Endodermal cell (in vitro differentiated cells): ENCODE data around the gene ZNF768. TPM values are rescaled to one million over a fixed set of nuclear protein-coding genes. Genes with fewer than 3 reads are reported as not detected.

Source experiments
- DNase-seq: peaks from one replicate; pipeline ENCODE4 v3.0.0-alpha.2; 2017
- H3K27ac ChIP-seq: 2 replicates; pipeline ENCODE4 v1.5.1; 2013; ENCODE audit warnings: mild to moderate bottlenecking, low read depth, low read length, moderate library complexity
- H3K27me3 ChIP-seq: 2 replicates; pipeline ENCODE4 v1.6.1; 2013; ENCODE audit warnings: mild to moderate bottlenecking, low read length, moderate library complexity; ENCODE audit not compliant: insufficient read depth, control insufficient read depth, poor library complexity, severe bottlenecking
- H3K36me3 ChIP-seq: 2 replicates; pipeline ENCODE4 v1.7.0; 2013; ENCODE audit warnings: mild to moderate bottlenecking, low read length, moderate library complexity; ENCODE audit not compliant: control insufficient read depth, insufficient read depth
- H3K4me1 ChIP-seq: one replicate; pipeline ENCODE4 v1.7.0; 2013; ENCODE audit warnings: low read length; ENCODE audit not compliant: control insufficient read depth, insufficient read depth
- H3K4me3 ChIP-seq: 2 replicates; pipeline ENCODE4 v1.5.1; 2013; ENCODE audit warnings: mild to moderate bottlenecking, low read length, moderate library complexity
- H3K9ac ChIP-seq: 2 replicates; pipeline ENCODE4 v1.6.1; 2013; ENCODE audit warnings: mild to moderate bottlenecking, low read length, moderate library complexity; ENCODE audit not compliant: poor library complexity, severe bottlenecking; ENCODE audit errors: extremely low read depth
- H3K9me3 ChIP-seq: 2 replicates; pipeline ENCODE4 v1.6.1; 2013; ENCODE audit warnings: mild to moderate bottlenecking, low read length, moderate library complexity; ENCODE audit not compliant: control insufficient read depth
- H3K27ac Mint-ChIP-seq: 2 replicates; pipeline ENCODE4 v1.8.0; 2020; ENCODE audit warnings: mixed read lengths
- H3K27me3 Mint-ChIP-seq: 2 replicates; pipeline ENCODE4 v1.8.0; 2021; ENCODE audit warnings: mild to moderate bottlenecking, mixed read lengths; ENCODE audit not compliant: insufficient read depth
- H3K36me3 Mint-ChIP-seq: 2 replicates; pipeline ENCODE4 v1.8.0; 2020; ENCODE audit warnings: low read depth, mixed read lengths
- H3K4me1 Mint-ChIP-seq: 2 replicates; pipeline ENCODE4 v1.8.0; 2020; ENCODE audit warnings: mixed read lengths
- H3K4me3 Mint-ChIP-seq: 2 replicates; pipeline ENCODE4 v1.8.0; 2020; ENCODE audit warnings: mild to moderate bottlenecking, moderate library complexity, mixed read lengths
- H3K9me3 Mint-ChIP-seq: 2 replicates; pipeline ENCODE4 v1.8.0; 2020; ENCODE audit warnings: mild to moderate bottlenecking, mixed read lengths
- WGBS, 2 experiments: methylation state at CpG; one replicate each; pipeline versions ENCODE4 v1.1.5 to v1.1.7; 2013; ENCODE audit warnings: missing lambda C conversion rate in 2 of 2, mixed read lengths in 1 of 2; ENCODE audit not compliant: insufficient coverage in 1 of 2, insufficient read length in 1 of 2; 5-methylcytosine and 5-hydroxymethylcytosine counted together
- total RNA-seq, 2 donors: library from RNA; stranded (reverse); fragmentation: NEBNext Ultra II Directional in 1 of 2; extraction: Animal tissue kit (Norgen Biotek cat#: 25700) in 1 of 2; gene quantifications; 2 replicates in 1 of 2; 3 replicates in 1 of 2; pipeline ENCODE4 v1.2.1, GENCODE V29; 2021
- TF ChIP-seq, protein P1 (sequence below): fragments of 200-600 bp; sonication (generic); conservative IDR thresholded peaks from 2 replicates; pipeline ENCODE4 v1.5.0; 2021; ENCODE audit warnings: antibody characterized with exemption, mild to moderate bottlenecking

Gene ZNF768
- total RNA-seq, 2 donors from 2014 or later = 47.0 to 59.2 TPM

DNA sequence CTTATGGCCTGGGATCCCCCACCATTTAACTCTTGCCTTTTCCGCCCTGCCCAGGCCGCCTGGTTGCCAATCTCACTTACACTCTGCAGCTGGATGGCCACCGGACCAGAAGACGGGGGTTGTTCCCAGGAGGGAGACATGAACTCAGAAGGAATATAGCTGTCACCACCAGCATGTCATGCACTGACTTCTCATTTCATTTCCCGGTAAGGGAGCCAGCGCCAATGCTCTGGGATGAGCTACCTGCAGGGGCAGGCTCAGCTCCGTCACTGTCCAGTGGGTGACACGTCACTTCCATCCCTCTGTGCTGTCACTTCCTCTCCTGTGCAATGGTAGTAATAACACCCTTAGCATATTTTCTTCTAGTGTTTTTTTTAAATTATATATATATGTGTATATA is 27.1 kb downstream of the ZNF768 start:
- H3K9me3 Mint-ChIP-seq = no peaks in the 10 kb centered on the region
- H3K27ac Mint-ChIP-seq = no peak overlapping the region
- Histone ChIP-seq H3K4me3 (no peak overlapping the region), H3K9ac (no peak overlapping the region), H3K27ac (no peak overlapping the region), H3K27me3 (no peaks in the 10 kb centered on the region), H3K9me3 (no peaks in the 10 kb centered on the region), H3K4me1 (no peaks in the 10 kb centered on the region), H3K36me3 (no peaks in the 10 kb centered on the region)
- H3K27me3 Mint-ChIP-seq = peaks cover 11% of the 10 kb centered on the region
- no peaks in the 10 kb centered on the region for H3K36me3 Mint-ChIP-seq
- DNase-seq = no peak
- H3K4me1 Mint-ChIP-seq = no peaks in the 10 kb centered on the region
- H3K4me3 Mint-ChIP-seq = no peak overlapping the region
- TF ChIP-seq, protein P1, sequence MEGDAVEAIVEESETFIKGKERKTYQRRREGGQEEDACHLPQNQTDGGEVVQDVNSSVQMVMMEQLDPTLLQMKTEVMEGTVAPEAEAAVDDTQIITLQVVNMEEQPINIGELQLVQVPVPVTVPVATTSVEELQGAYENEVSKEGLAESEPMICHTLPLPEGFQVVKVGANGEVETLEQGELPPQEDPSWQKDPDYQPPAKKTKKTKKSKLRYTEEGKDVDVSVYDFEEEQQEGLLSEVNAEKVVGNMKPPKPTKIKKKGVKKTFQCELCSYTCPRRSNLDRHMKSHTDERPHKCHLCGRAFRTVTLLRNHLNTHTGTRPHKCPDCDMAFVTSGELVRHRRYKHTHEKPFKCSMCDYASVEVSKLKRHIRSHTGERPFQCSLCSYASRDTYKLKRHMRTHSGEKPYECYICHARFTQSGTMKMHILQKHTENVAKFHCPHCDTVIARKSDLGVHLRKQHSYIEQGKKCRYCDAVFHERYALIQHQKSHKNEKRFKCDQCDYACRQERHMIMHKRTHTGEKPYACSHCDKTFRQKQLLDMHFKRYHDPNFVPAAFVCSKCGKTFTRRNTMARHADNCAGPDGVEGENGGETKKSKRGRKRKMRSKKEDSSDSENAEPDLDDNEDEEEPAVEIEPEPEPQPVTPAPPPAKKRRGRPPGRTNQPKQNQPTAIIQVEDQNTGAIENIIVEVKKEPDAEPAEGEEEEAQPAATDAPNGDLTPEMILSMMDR = no peak
- WGBS, 2 experiments = 83 to 86% methylated on average over 5 to 8 of the region's 8 CpGs

GRCh38 chr16:30494709-30495108 is 31.7 kb downstream of the ZNF768 start:
- no peaks in the 10 kb centered on the region for H3K36me3 ChIP-seq
- H3K9ac ChIP-seq = no peak overlapping the region
- no peak overlapping the region for H3K4me3 ChIP-seq
- H3K9me3 ChIP-seq = no peaks in the 10 kb centered on the region
- no peak overlapping the region for H3K27ac Mint-ChIP-seq
- no peaks in the 10 kb centered on the region for H3K36me3 Mint-ChIP-seq
- no peak for DNase-seq
- H3K4me3 Mint-ChIP-seq = no peak overlapping the region
- TF ChIP-seq, protein P1 = no peak
- peaks cover 9% of the 10 kb centered on the region for H3K27me3 Mint-ChIP-seq
- H3K27me3 ChIP-seq = no peaks in the 10 kb centered on the region
- 83% methylated on average over 10 to 12 of the region's 12 CpGs for WGBS, 2 experiments
- H3K4me1 ChIP-seq = no peaks in the 10 kb centered on the region
- no peak overlapping the region for H3K27ac ChIP-seq
- H3K9me3 Mint-ChIP-seq = no peaks in the 10 kb centered on the region
- no peaks in the 10 kb centered on the region for H3K4me1 Mint-ChIP-seq

DNA sequence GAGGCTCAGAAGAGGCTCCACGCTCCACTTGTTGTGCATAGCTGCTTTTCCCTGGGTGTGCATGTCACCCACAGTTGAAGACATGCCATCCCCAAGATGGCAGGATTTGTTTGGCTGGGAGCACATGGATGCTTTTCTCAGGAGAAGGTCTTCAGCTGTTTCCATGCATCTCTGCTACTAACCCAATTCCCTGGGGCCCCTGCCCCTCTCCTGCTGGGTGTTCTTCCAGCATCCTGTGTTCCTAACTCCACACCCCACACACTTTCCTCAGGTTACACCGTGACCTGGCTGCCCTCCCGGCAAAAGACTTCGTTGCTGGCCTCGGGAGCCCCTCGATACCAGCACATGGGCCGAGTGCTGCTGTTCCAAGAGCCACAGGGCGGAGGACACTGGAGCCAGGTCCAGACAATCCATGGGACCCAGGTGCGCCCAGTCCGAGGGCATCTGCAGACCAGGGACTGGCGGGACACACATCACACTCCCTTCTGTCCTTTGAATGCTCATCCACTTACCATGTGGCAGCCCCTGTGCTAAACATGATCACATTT is 32.4 kb downstream of the ZNF768 start:
- H3K27ac ChIP-seq = no peak overlapping the region

More for the DNA sequence above, 32.4 kb downstream of the ZNF768 start:
- H3K4me1 ChIP-seq = no peaks in the 10 kb centered on the region
- Mint-ChIP-seq H3K4me1 (peaks cover 5% of the 10 kb centered on the region), H3K9me3 (no peaks in the 10 kb centered on the region), H3K4me3 (no peak overlapping the region), H3K36me3 (no peaks in the 10 kb centered on the region), H3K27ac (no peak overlapping the region), H3K27me3 (peaks cover 9% of the 10 kb centered on the region)
- TF ChIP-seq, protein P1 = no peak
- no peak overlapping the region for H3K4me3 ChIP-seq
- 83 to 89% methylated on average over 8 to 11 of the region's 11 CpGs for WGBS, 2 experiments
- no peaks in the 10 kb centered on the region for H3K36me3 ChIP-seq
- H3K27me3 ChIP-seq = no peaks in the 10 kb centered on the region
- H3K9me3 ChIP-seq = no peaks in the 10 kb centered on the region
- no peak overlapping the region for H3K9ac ChIP-seq
- DNase-seq = no peak
